Kidney epithelial cell (primary cell): ENCODE data around the gene VPS33A. TPM values are rescaled to one million over a fixed set of nuclear protein-coding genes. Genes with fewer than 3 reads are reported as not detected.

Experiments
- DNase-seq: peaks from one replicate; pipeline ENCODE4 v3.0.0-alpha.2; 2010; ENCODE audit warnings: low read depth
- H3K27me3 ChIP-seq: 2 replicates; pipeline ENCODE4 v1.6.0; 2011; ENCODE audit warnings: low read length; ENCODE audit not compliant: control insufficient read depth, insufficient read depth
- H3K36me3 ChIP-seq: 2 replicates; pipeline ENCODE4 v1.5.1; 2011; ENCODE audit warnings: low read length; ENCODE audit not compliant: control insufficient read depth, insufficient read depth
- H3K4me3 ChIP-seq: 2 replicates; pipeline ENCODE4 v1.5.1; 2011; ENCODE audit warnings: low read depth, mild to moderate bottlenecking, control low read depth, low read length
- total RNA-seq: library from RNA; depleted of rRNA; stranded (reverse); fragments of >200 nt; gene quantifications from 2 replicates; pipeline ENCODE4 v1.2.3, GENCODE V29; 2015
- TF ChIP-seq, protein P1 (sequence below): IDR thresholded peaks from 2 replicates; pipeline ENCODE4 v1.5.1; 2011; ENCODE audit warnings: mild to moderate bottlenecking, moderate library complexity, low read length, control low read depth, inconsistent platforms; ENCODE audit not compliant: insufficient read depth, poor library complexity, severe bottlenecking

VPS33A gene
- total RNA-seq, 1 donor from 2014 or later = 26.3 TPM

DNA sequence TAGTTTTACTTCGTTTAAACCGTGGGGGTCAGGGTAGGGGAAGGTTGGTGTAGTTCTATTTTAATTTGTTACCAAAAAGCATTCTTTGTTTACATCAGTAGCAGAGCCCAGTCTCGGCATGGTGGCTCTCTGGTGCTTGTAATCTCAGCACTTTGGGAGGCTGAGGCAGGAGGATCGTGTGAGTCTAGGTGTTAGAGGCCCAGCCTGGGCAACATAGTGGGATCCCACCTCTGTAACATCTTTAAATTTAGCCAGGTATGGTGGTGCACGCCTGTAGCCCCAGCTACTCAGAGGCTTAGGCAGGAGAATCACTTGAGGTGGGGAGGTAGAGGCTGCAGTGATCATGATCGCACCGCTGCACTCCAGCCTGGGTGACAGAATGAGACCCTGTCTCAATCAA, 81.2 kb downstream of the VPS33A start:
- TF ChIP-seq, protein P1, sequence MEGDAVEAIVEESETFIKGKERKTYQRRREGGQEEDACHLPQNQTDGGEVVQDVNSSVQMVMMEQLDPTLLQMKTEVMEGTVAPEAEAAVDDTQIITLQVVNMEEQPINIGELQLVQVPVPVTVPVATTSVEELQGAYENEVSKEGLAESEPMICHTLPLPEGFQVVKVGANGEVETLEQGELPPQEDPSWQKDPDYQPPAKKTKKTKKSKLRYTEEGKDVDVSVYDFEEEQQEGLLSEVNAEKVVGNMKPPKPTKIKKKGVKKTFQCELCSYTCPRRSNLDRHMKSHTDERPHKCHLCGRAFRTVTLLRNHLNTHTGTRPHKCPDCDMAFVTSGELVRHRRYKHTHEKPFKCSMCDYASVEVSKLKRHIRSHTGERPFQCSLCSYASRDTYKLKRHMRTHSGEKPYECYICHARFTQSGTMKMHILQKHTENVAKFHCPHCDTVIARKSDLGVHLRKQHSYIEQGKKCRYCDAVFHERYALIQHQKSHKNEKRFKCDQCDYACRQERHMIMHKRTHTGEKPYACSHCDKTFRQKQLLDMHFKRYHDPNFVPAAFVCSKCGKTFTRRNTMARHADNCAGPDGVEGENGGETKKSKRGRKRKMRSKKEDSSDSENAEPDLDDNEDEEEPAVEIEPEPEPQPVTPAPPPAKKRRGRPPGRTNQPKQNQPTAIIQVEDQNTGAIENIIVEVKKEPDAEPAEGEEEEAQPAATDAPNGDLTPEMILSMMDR = no peak
- no peak overlapping the region for H3K4me3 ChIP-seq
- H3K36me3 ChIP-seq = no peaks in the 10 kb centered on the region
- DNase-seq = no peak
- H3K27me3 ChIP-seq = no peaks in the 10 kb centered on the region

DNA sequence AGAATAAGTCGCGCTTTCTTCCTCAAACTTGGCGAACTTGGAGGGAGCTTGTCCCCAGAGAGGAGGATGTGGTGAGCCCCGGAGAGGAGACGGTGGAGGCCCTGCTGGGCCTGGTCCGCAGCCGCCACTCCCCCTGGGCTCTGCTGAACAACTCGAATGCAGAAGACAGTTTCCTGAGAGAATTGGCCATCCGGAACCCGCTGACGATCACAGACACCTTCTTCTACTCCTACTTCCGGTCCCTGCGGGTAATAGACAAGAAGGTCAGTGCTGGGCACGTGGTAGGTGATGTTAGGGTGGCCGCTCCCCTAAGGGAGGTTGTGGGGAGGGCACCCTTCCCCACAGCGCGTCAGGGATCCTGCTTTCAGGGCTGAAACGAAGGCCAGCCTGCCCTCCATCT, 81.8 kb downstream of the VPS33A start:
- no peak for DNase-seq
- Histone ChIP-seq H3K27me3 (no peaks in the 10 kb centered on the region), H3K36me3 (no peaks in the 10 kb centered on the region), H3K4me3 (no peak overlapping the region)
- TF ChIP-seq, protein P1 = no peak

DNA sequence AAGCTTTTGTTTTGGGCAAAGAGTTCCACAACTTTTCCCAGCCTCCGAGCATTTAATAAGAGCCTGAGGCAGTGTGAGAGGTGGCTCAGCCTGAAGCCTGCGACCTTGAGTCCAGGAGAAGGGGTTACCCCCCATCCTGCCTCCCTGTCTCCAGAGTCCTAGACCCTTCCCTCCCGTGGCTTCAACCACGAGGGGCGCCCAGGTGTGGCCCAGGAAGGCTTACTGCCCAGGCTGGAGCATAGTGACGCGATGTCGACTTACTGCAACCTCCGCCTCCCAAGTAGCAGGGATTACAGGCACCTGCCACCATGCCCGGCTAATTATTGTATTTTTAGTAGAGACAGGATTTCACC, 82.7 kb downstream of the VPS33A start:
- Histone ChIP-seq H3K27me3 (no peaks in the 10 kb centered on the region), H3K36me3 (no peaks in the 10 kb centered on the region), H3K4me3 (no peak overlapping the region)
- TF ChIP-seq, protein P1 = no peak
- no peak for DNase-seq

DNA sequence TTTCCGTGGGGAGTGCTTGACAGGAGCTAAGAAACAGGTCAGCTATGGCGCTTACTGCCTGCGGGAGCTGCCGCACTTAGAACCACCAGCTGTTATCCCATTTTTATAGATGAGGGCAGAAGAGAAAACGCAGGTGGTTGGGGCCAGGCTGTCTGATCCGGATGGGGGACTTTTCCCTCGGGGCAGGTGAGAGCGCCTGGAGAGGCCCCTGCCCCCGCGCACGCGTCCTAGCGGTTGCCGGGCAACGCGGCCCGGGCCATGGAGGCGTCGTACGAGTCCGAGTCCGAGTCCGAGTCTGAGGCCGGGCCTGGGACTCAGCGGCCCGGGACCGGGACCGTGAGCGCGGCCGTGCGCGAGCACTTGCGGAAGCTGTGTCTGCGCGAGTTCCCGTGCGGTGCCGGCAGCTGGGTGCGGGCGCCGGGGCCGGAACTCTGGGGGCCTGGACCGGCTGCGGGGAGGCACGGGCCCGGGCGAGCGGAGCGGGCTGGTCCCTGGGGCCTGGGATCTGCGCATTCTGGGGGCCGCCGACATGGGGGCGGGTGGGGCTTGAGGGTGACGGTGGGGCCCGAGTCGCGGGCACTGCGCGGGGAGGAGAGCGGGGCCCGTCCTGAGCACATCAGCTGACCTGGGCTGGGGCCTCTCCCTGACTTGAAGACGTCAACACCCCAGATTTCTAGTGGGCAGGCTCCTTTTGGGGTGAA, 83.3 kb downstream of the VPS33A start, which contains the start of gene LRRC43:
LRRC43 (plus strand) TSS at position 237 of the 701 bp plus-strand sequence; CDS start at position 259, 22 bp downstream.
- DNase-seq = no peak
- no peaks in the 10 kb centered on the region for H3K36me3 ChIP-seq
- TF ChIP-seq, protein P1 = no peak
- no peaks in the 10 kb centered on the region for H3K27me3 ChIP-seq
- H3K4me3 ChIP-seq = peak within 1 kb of the TSS; percentile 43

Other genes starting within 250 kb of the VPS33A start
- 20.5 and 23.8 TPM in 2 replicates for gene BCL7A, start 244.6 kb downstream of the VPS33A start, total RNA-seq
- 34.2 and 35.7 TPM in 2 replicates for gene MLXIP, start 187.7 kb downstream of the VPS33A start, total RNA-seq
- not detected in 2 replicates for gene IL31, start 92.3 kb downstream of the VPS33A start, total RNA-seq
- 0.75 and 2.5 TPM in 2 replicates for gene LRRC43, start 83.4 kb downstream of the VPS33A start, total RNA-seq
- gene B3GNT4, start 62.8 kb downstream of the VPS33A start, total RNA-seq = 0.14 and 0.75 TPM in 2 replicates
- gene DIABLO, start 40.4 kb downstream of the VPS33A start, total RNA-seq = 85.7 and 100 TPM in 2 replicates
- gene CLIP1, start 156.2 kb upstream of the VPS33A start, total RNA-seq = 58.2 and 58.7 TPM in 2 replicates
- gene ZCCHC8, start 234.4 kb upstream of the VPS33A start, total RNA-seq = 23.4 and 25.3 TPM in 2 replicates